GM19238 (cell line): ENCODE data around the gene ZNF367.

Source experiments
- DNase-seq: peaks from one replicate; pipeline ENCODE4 v3.0.0; 2011; ENCODE audit warnings: low spot score; ENCODE audit not compliant: insufficient read length

ZNF367 gene

GRCh38 chr9:96418083-96418919 is at the start of gene ZNF367:
Gene ZNF367, minus strand, starts transcription at chr9:96418370. Its CDS starts 338 bp downstream, at chr9:96418032.
- DNase-seq, result peak; percentile 93

- no peak for DNase-seq
These were observed 49.6 kb upstream of the ZNF367 start for GRCh38 chr9:96467784-96468183.

DNA sequence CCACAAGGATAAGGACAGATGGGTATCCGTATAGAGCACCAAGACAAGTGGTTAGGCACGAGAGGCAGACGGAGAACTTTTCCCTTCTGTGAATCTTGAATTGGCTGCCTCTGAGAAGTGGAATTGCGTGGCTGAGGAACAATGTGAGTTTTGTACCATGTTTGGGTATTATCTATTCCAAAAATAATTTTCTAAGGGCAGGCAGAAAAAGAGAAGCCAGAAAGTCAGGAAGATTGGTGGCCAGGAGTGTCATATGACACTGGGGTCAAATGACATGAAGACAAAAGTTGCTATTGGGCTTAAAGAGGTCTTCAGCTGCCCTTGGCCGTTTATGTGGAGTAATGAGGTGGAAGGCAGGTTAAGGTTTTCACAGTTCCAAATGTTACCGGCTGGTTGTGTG is 46.3 kb upstream of the ZNF367 start:
- DNase-seq, result no peak

DNA sequence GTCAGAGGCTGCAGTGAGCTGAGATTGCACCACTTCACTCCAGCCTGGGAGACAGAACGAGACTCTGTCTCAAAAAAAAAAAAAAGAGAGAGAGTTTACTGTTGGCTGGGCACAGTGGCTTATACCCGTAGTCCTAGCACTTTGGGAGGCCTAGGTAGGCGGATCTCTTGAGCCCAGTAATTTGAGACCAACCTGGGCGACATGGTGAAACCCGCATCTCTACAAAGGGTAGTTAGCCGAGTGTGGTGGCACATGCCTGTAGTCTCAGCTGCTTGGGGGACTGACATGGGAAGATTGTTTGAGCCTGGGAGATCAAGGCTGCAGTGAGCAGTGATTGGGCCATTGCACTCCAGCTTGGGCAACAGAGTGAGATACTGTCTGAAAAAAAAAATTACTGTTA is 44.4 kb upstream of the ZNF367 start:
- DNase-seq, result no peak

- no peak for DNase-seq
These were observed 43.2 kb upstream of the ZNF367 start for GRCh38 chr9:96461336-96461735.

DNA sequence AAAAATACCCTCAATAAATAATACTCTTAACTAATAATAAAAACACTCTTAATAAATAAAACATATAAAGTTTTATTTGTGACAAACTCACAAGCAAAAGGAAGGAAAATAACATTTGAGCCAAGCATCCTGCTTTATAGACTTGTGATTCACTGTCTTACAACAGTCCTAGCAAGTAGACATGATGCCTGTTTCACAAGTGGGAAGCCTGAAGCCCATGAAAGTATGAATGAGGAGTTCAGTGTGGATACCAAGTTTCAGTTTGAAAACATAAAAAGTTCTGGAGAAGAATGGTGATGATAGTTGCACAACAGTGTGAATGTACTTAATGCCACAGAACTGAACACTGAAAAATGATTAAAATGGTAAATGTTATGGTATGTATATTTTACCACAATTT is 42.7 kb upstream of the ZNF367 start:
- no peak for DNase-seq

- no peak for DNase-seq
These were observed 42.3 kb upstream of the ZNF367 start for GRCh38 chr9:96460470-96460869.

DNA sequence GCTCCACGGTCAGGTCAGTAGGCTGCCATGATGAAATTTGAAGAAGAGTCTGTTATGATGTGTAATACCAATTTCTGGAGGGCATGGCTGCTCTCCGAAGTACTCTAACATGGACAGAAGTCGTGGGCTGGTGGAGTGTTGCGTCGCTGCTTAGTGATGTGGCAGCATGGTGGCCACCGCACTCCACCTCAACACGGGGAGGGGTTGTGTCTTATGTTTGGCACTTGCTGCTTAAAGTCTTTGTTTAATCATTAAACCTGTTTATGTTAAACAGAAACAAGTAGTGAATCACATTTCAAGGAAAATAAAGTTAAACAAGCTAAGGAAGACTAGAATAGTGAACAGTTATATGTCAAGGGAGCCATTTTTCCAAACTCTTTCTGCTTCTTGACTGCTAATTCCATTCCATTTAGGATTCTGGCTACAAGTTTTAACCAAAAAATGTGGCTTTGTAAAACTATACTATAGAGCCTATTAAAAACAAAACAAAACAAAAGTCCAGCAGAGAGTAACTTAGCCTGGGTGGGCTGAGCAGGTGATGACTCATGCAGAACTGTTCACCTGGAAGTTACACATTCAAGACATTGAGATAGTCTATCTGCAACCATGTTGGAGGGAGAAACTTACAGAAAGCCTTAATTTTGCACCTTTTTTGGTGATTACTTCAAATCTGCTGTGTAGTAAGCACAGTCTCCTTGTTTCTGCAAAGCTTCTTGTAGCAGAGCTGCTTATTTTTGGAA is 41.3 kb upstream of the ZNF367 start:
- no peak for DNase-seq

DNA sequence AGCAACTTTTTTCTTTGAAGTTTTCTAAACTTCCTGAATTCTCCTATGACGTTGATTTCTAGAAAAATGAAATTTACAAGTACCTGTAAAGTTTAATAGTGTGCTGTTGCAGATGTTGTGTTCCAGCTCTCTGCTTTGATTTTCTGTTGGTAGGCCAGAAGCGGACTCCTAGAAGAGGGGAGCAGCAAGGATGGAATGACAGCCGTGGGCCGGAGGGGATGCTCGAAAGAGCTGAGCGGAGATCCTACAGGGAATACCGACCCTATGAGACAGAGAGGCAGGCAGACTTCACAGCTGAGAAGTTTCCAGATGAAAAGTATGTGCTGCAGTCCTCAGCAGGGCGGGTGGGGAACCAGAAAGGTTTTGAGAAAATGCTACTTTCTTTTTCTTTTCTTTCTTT is 40.1 kb upstream of the ZNF367 start:
- DNase-seq, result no peak

- DNase-seq, result no peak
These were observed 39.1 kb upstream of the ZNF367 start for GRCh38 chr9:96457266-96457665.

DNA sequence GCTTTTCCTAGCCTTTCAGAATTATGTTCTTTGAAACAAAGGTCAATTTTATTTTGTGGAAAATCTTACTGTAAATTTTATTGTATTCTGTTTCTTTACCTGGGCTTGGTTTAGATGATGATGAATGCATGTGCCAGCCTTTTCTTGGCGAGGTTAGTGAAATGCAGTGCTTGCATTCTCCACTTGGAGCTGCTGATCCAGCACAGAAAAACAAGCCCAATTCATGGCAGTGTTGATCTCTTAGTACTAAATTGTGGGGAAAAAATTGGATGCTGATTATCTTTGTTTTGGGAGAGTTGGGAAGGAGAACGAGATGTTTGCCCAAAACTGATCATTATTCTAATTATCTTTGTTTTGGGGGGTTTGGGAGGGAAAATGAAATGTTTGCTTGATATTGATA is 35.5 kb upstream of the ZNF367 start:
- DNase-seq, result no peak

DNA sequence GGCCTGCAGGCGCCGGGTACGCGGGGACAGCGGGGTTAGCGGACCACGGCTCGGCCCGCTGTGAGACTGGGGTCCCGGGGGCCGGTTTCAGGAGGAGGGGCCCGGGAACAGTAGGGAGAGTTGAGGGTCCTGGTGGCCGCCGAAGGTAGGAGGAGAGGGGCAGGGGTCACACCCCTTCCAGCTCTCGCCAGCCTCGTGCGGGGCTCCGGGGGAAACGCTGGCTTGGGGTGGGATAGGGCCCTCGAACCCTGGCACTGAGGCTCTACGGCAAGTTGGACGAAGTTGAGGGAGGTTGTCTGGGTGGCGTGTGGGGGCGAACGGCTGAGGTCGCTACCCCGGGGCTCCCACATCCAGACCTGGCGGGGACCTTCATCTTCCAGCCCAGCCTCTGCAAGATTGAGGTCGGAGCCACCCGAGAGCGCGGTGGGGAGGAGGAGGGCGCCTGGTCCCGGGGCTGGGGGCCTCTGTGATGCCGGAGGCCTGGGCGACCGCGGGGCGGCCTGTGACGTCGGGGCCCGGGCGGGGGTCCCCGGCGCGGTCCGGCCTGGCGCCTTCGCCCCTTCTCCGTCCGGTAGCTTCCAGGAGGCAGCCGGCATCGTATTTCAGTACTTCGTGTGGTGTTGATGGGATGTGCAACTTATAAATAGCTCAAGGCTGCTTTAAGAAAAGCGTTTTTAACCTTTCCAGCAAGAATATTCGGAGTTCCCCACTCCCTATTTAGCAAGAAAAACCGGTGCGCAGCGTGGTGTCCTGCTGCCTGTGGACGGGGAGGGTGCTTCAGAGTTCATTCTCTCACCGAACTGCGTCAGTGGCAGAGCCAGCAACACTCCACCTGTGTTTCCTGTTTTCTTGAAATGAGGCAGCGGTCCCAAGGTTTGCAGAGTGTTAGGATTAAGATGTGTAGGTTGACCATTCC is 32.7 kb upstream of the ZNF367 start:
- DNase-seq, result peak; percentile 20

GRCh38 chr9:96449845-96450612 is 31.9 kb upstream of the ZNF367 start, which contains the start of gene HABP4:
Gene HABP4, plus strand, starts transcription at chr9:96450169. Its CDS starts 111 bp downstream, at chr9:96450280.
- DNase-seq, result peak; percentile 98

GRCh38 chr9:96449523-96449844 is 31.3 kb upstream of the ZNF367 start:
- no peak for DNase-seq

DNA sequence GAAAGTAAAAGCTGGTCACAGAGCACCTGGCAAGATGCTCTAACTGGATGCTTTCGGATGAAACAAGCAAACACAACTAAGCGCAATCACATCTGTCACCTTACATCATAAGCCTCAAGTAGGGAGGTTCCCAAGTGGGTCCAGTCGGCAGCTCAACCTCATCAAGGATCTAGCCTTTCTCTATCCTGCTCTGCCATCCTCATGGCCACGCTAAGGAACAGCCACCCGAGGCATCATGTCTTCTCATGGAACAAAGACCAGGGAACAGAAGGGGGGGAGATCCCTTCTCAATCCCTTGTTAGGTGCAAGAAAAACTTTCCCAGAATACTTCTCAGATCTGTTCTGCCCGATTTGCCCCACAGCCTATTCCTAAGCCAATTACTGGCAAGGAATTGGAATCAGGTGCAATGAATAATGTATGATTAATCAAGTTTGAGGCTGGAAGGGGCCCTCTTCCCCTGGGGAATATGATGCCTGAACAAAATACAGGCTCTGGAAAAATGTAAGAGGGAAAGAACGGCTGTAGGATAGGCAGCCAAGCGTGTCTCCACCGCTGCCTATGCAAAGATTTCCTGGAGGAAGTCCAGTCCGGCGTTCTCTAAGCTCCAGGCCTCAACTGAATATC is 30.5 kb upstream of the ZNF367 start:
- DNase-seq, result no peak

DNA sequence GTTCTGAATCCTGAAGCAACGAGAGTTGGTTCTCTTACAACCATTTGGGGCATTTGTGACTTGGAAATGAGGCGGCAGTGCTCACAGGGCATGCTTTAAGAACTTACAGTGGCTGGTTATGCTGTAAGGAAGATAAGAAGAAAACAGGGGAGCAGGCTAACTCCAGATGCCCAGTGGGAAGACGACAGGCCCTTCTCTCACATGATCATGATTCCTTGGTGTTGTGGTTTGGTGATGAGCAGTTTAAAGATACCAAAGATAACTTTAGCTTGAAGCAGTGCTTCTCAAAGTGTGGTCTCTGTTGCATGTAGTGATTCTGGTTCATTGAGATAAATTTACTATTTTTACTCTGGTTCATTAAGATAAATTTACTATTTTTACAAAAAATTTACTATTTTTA is 29.2 kb upstream of the ZNF367 start:
- no peak for DNase-seq

DNA sequence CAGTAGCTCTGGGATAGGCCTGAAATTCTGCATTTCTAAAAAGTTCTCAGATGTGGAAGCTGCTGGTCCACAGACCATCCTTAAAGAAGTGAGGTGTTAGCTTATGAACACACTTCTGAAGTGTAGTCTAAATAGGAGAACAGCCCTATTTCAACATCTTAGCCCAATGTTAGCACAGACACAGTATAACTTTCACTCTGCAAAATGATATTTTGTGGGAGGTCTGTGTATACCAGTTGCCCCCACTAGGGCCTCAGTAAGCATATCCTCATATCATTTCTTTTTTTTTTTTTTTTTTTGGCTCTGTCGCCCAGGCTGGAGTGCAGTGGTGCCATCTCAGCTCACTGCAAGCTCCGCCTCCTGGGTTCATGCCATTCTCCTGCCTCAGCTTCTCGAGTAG is 24.3 kb upstream of the ZNF367 start:
- DNase-seq, result no peak

GRCh38 chr9:96441798-96442445 is 23.8 kb upstream of the ZNF367 start:
- no peak for DNase-seq

DNA sequence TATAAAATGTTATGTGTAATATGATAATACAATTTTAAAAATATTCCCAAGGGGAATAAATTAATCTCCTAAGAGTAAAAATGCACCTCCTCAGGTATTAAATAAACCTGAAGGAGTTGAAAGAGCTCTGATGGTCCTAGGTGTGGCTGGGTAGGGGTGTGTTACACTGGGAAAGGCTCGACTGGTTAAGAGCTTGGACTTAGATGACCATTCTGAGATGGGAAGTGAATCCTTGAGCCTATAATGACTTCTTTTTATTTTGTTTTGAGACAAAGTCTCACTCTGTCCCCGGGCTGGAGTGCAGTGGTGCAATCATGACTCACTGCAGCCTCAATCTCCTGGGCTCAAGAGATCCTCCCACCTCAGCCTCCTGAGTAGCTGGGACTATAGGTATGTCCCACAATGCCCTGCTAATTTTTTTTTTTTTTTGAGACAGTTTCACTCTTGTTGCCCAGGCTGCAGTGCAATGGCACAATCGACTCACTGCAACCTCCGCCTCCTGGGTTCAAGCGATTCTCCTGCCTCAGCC is 22.6 kb upstream of the ZNF367 start:
- DNase-seq, result no peak

DNA sequence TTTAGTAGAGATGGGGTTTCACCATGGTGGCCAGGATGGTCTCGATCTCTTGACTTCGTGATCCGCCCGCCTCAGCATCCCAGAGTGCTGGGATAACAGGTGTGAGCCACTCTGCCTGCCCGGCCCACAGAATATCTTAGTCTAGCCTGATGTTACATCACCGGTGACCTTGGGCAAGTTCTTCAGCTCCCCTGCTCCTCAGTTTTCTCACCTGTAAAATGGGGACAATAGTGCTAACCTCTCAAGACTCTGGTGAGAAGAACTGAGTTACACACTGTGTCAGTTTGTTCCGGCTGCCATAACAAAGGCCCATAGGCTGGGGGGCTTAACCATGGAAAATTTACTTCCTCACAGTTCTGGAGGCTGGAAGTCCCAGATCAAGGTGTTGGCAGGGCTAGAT is 19.3 kb upstream of the ZNF367 start:
- DNase-seq, result no peak
